ENCODE data around the gene PMS1. TPM values are rescaled to one million over a fixed set of nuclear protein-coding genes. Genes with fewer than 3 reads are reported as not detected.
"Not testable (repeated sequence)": the region's sequence is repeated elsewhere in the genome, so short reads cannot be mapped to it uniquely, and the experiment has no call there.

The PMS1 gene
- total and polyA plus RNA-seq, 3 donors from 2014 or later: 39.5 to 81.8 (median 69.3) TPM

DNA sequence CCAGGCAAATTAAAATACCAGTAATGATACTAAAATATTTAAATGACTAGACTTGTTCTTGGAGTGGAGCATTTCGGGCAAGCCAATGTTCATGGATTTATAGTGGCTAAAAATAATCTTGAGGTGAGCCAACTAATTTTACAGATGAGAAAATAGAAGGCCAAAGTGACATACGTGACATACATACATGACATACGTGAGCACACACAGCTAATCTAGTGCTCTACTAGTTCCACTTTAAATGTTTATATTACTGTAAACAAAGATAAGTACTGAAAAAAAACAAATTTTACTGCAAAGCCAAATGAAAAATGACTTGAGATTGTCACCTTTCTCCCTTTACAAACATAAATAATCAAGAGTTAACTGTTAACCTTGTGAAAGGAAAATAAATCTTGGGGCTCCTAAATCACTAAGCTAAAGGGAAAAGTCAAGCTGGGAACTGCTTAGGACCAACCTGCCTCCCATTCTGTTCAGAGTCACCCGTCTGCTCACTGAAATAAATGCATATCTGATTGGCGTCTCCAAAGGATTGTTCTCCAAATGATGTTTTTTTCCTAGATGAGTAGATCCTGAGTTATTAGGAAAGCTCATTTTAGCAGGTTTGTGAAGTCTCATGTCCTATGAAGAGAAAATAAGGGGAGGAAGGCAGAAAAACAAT lies 96.7 kb downstream of the PMS1 start:
- Histone ChIP-seq H3K4me3 (no peak overlapping the region), H3K27me3 (no peaks in the 10 kb centered on the region), H3K9me3 (no peaks in the 10 kb centered on the region), H3K36me3 (ENCODE audit: low read depth, missing control alignments) (no peaks in the 10 kb centered on the region), H3K4me1 (no peaks in the 10 kb centered on the region), H3K27ac (no peak overlapping the region)
- no peak for DNase-seq
- WGBS, 2 donors: 56 to 59% methylated on average over 5 of the region's 5 CpGs
- TF ChIP-seq POLR2A (IDR thresholded peaks at IDR 0.05): no peak
- TF ChIP-seq, protein P1, sequence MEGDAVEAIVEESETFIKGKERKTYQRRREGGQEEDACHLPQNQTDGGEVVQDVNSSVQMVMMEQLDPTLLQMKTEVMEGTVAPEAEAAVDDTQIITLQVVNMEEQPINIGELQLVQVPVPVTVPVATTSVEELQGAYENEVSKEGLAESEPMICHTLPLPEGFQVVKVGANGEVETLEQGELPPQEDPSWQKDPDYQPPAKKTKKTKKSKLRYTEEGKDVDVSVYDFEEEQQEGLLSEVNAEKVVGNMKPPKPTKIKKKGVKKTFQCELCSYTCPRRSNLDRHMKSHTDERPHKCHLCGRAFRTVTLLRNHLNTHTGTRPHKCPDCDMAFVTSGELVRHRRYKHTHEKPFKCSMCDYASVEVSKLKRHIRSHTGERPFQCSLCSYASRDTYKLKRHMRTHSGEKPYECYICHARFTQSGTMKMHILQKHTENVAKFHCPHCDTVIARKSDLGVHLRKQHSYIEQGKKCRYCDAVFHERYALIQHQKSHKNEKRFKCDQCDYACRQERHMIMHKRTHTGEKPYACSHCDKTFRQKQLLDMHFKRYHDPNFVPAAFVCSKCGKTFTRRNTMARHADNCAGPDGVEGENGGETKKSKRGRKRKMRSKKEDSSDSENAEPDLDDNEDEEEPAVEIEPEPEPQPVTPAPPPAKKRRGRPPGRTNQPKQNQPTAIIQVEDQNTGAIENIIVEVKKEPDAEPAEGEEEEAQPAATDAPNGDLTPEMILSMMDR (IDR thresholded peaks at IDR 0.05): no peak
- intact Hi-C loops (cut with DNase I; ENCODE audit: low total_unique reads): no loop called here

DNA sequence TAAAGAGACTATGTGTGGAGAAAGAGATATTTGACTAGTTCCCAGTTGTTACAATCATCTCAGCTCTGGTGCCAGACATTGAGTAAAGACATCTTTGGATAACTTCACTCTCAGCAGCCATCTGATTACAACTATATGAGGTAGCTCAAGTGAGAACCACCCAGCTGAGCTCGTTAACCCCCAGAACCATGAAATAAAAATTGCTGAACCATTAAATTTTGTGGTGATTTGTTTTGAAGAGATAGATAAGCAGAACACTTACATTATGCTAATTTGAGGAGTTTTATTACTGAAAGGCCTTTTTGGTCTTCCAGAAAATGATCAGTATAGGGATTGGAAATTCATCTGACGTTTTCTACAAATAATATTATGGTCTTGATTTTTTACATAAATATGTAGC lies 101.1 kb downstream of the PMS1 start:
- H3K27ac ChIP-seq: no peak overlapping the region
- intact Hi-C loops (cut with DNase I; ENCODE audit: low total_unique reads): no loop called here
- H3K27me3 ChIP-seq: no peaks in the 10 kb centered on the region
- WGBS, 2 donors: 57 to 63% methylated on average over 2 of the region's 2 CpGs
- no peaks in the 10 kb centered on the region for H3K36me3 ChIP-seq (ENCODE audit: low read depth, missing control alignments)
- H3K4me1 ChIP-seq: no peaks in the 10 kb centered on the region
- TF ChIP-seq POLR2A (IDR thresholded peaks at IDR 0.05): no peak
- TF ChIP-seq, protein P1 (IDR thresholded peaks at IDR 0.05): no peak
- no peak overlapping the region for H3K4me3 ChIP-seq
- H3K9me3 ChIP-seq: no peaks in the 10 kb centered on the region
- no peak for DNase-seq

GRCh38 chr2:189892546-189893294 lies 108.5 kb downstream of the PMS1 start:
- H3K4me3 ChIP-seq; H3K27ac ChIP-seq; H3K4me1 ChIP-seq; H3K36me3 ChIP-seq (ENCODE audit: low read depth, missing control alignments); H3K9me3 ChIP-seq; DNase-seq; intact Hi-C loops (cut with DNase I; ENCODE audit: low total_unique reads); H3K27me3 ChIP-seq: not testable (repeated sequence)
- WGBS, 2 donors: 80 to 98% methylated on average over 6 to 7 of the region's 7 CpGs

- TF ChIP-seq POLR2A (IDR thresholded peaks at IDR 0.05): no peak
- TF ChIP-seq, protein P1 (IDR thresholded peaks at IDR 0.05): no peak
- H3K4me1 ChIP-seq: no peaks in the 10 kb centered on the region
- H3K4me3 ChIP-seq: no peak overlapping the region
- H3K9me3 ChIP-seq: no peaks in the 10 kb centered on the region
- no peaks in the 10 kb centered on the region for H3K36me3 ChIP-seq (ENCODE audit: low read depth, missing control alignments)
- H3K27ac ChIP-seq: no peak overlapping the region
- 89% methylated on average over 1 of the region's 1 CpG for WGBS, 2 donors
- intact Hi-C loops (cut with DNase I; ENCODE audit: low total_unique reads): no loop called here
- DNase-seq: no peak
- no peaks in the 10 kb centered on the region for H3K27me3 ChIP-seq
Measured at GRCh38 chr2:189896809-189897208, 112.6 kb downstream of the PMS1 start.

- Histone ChIP-seq H3K27me3 (no peaks in the 10 kb centered on the region), H3K4me3 (no peak overlapping the region), H3K9me3 (no peaks in the 10 kb centered on the region), H3K27ac (no peak overlapping the region), H3K4me1 (no peaks in the 10 kb centered on the region), H3K36me3 (ENCODE audit: low read depth, missing control alignments) (no peaks in the 10 kb centered on the region)
- DNase-seq: no peak
- TF ChIP-seq POLR2A (IDR thresholded peaks at IDR 0.05): no peak
- TF ChIP-seq, protein P1 (IDR thresholded peaks at IDR 0.05): no peak
- intact Hi-C loops (cut with DNase I; ENCODE audit: low total_unique reads): no loop called here
Measured at GRCh38 chr2:189899101-189899500, 114.9 kb downstream of the PMS1 start.

Data from testis (tissue), 3 donors.